ENCODE results near the gene ZBTB38. TPM values are rescaled to one million over a fixed set of nuclear protein-coding genes. Genes with fewer than 3 reads are reported as not detected.

The ZBTB38 gene
- total RNA-seq, 6 experiments from 2014 or later, result 146 to 172 (median 158) TPM

- peak overlapping the region; percentile 97 for H3K27ac Mint-ChIP-seq
- no peaks in the 10 kb centered on the region for H3K27me3 Mint-ChIP-seq (ENCODE audit: insufficient read depth)
- no peak for TF ChIP-seq CTCF (IDR thresholded peaks at IDR 0.05)
- peaks cover 40% of the 10 kb centered on the region for H3K36me3 Mint-ChIP-seq (ENCODE audit: low read depth)
- peak; percentile 71 for DNase-seq
- peaks cover 82% of the 10 kb centered on the region for H3K4me1 Mint-ChIP-seq (ENCODE audit: low read depth)
- H3K4me3 Mint-ChIP-seq, result peak overlapping the region; percentile 88
- no peaks in the 10 kb centered on the region for H3K9me3 Mint-ChIP-seq
Measured at GRCh38 chr3:141402476-141403171, 34.3 kb downstream of the ZBTB38 start.

GRCh38 chr3:141403576-141403975, 35.3 kb downstream of the ZBTB38 start:
- Mint-ChIP-seq H3K27ac (peak overlapping the region; percentile 97), H3K27me3 (ENCODE audit: insufficient read depth) (no peaks in the 10 kb centered on the region), H3K36me3 (ENCODE audit: low read depth) (peaks cover 48% of the 10 kb centered on the region), H3K4me3 (peak overlapping the region; percentile 88), H3K9me3 (no peaks in the 10 kb centered on the region), H3K4me1 (ENCODE audit: low read depth) (peaks cover 91% of the 10 kb centered on the region)
- DNase-seq, result no peak
- no peak for TF ChIP-seq CTCF (IDR thresholded peaks at IDR 0.05)

GRCh38 chr3:141405025-141405424, 36.7 kb downstream of the ZBTB38 start:
- no peak for TF ChIP-seq CTCF (IDR thresholded peaks at IDR 0.05)
- peaks cover 91% of the 10 kb centered on the region for H3K4me1 Mint-ChIP-seq (ENCODE audit: low read depth)
- DNase-seq, result peak; percentile 76
- H3K27ac Mint-ChIP-seq, result peak overlapping the region; percentile 97
- H3K4me3 Mint-ChIP-seq, result peak overlapping the region; percentile 88
- no peaks in the 10 kb centered on the region for H3K9me3 Mint-ChIP-seq
- H3K36me3 Mint-ChIP-seq (ENCODE audit: low read depth), result peaks cover 57% of the 10 kb centered on the region
- H3K27me3 Mint-ChIP-seq (ENCODE audit: insufficient read depth), result no peaks in the 10 kb centered on the region

GRCh38 chr3:141405591-141405990, 37.3 kb downstream of the ZBTB38 start:
- Mint-ChIP-seq H3K9me3 (no peaks in the 10 kb centered on the region), H3K36me3 (ENCODE audit: low read depth) (peaks cover 63% of the 10 kb centered on the region), H3K27me3 (ENCODE audit: insufficient read depth) (no peaks in the 10 kb centered on the region), H3K4me3 (peak overlapping the region; percentile 88), H3K27ac (peak overlapping the region; percentile 97), H3K4me1 (ENCODE audit: low read depth) (peaks cover 91% of the 10 kb centered on the region)
- TF ChIP-seq CTCF (IDR thresholded peaks at IDR 0.05), result no peak
- no peak for DNase-seq

GRCh38 chr3:141406265-141406664, 38.0 kb downstream of the ZBTB38 start:
- Mint-ChIP-seq H3K27ac (peak overlapping the region; percentile 97), H3K4me1 (ENCODE audit: low read depth) (peaks cover 91% of the 10 kb centered on the region), H3K27me3 (ENCODE audit: insufficient read depth) (no peaks in the 10 kb centered on the region), H3K4me3 (peak overlapping the region; percentile 88), H3K9me3 (no peaks in the 10 kb centered on the region), H3K36me3 (ENCODE audit: low read depth) (peaks cover 63% of the 10 kb centered on the region)
- TF ChIP-seq CTCF (IDR thresholded peaks at IDR 0.05), result no peak
- no peak for DNase-seq

Data from HFFc6 (cell line).